WTC11 (cell line): ENCODE data around the gene GPATCH4. TPM values are rescaled to one million over a fixed set of nuclear protein-coding genes. Genes with fewer than 3 reads are reported as not detected.

Experiments used
- ATAC-seq: fragments of 200-7000 bp; cut with Tn5 transposase; 2 replicates; pipeline ENCODE4 v1.10.0; 2021; ENCODE audit warnings: mild to moderate bottlenecking, moderate library complexity
- CTCF ChIA-PET: fragments of 300-600 bp; sonication (Branson Sonifier 250); formaldehyde crosslinking; loops from one replicate; lab custom pipeline; 2021; ENCODE audit warnings: antibody characterized with exemption; lab: Charles Lee
- POLR2A ChIA-PET: fragments of 350-600 bp; sonication (Branson Sonifier 250); formaldehyde crosslinking; loops from one replicate; lab custom pipeline; 2021; ENCODE audit warnings: antibody characterized with exemption; lab: Charles Lee
- DNase-seq: peaks from one replicate; pipeline ENCODE4 v3.0.0; 2021; ENCODE audit warnings: low spot score
- H3K27ac Mint-ChIP-seq: 2 replicates; pipeline ENCODE4 v1.8.0; 2021; ENCODE audit warnings: mixed read lengths
- H3K27me3 Mint-ChIP-seq: 2 replicates; pipeline ENCODE4 v1.8.0; 2021; ENCODE audit warnings: low read depth, mild to moderate bottlenecking, moderate library complexity, mixed read lengths
- H3K36me3 Mint-ChIP-seq: 2 replicates; pipeline ENCODE4 v1.8.0; 2021; ENCODE audit warnings: mixed read lengths
- H3K4me1 Mint-ChIP-seq: 2 replicates; pipeline ENCODE4 v1.8.0; 2022; ENCODE audit warnings: mixed read lengths
- H3K4me3 Mint-ChIP-seq: 2 replicates; pipeline ENCODE4 v1.8.0; 2021; ENCODE audit warnings: mild to moderate bottlenecking, moderate library complexity, mixed read lengths
- H3K9me3 Mint-ChIP-seq: 2 replicates; pipeline ENCODE4 v1.8.0; 2021; ENCODE audit warnings: mixed read lengths
- CTCF ChIP-seq: fragments of 200-600 bp; IDR thresholded peaks from 2 replicates; pipeline ENCODE4 v1.8.0; 2022; ENCODE audit warnings: antibody characterized with exemption
- IRF1 ChIP-seq: sonication (generic); formaldehyde crosslinking; IDR thresholded peaks from 2 replicates; pipeline ENCODE4 v1.8.0; 2023; ENCODE audit warnings: missing genetic modification reagents
- KAT7 ChIP-seq: sonication (generic); formaldehyde crosslinking; IDR thresholded peaks from 2 replicates; pipeline ENCODE4 v1.8.1; 2023; ENCODE audit warnings: missing genetic modification reagents, mild to moderate bottlenecking, borderline replicate concordance
- MAX ChIP-seq: sonication (generic); formaldehyde crosslinking; IDR thresholded peaks from 2 replicates; pipeline ENCODE4 v1.8.0; 2022; ENCODE audit warnings: mild to moderate bottlenecking, missing genetic modification reagents
- MXD4 ChIP-seq: fragments of 250-450 bp; sonication (Bioruptor Pico); IDR thresholded peaks from 2 replicates; pipeline ENCODE4 v1.8.0; 2021; ENCODE audit warnings: mild to moderate bottlenecking, moderate library complexity, borderline replicate concordance
- MYBL2 ChIP-seq: sonication (generic); formaldehyde crosslinking; IDR thresholded peaks from 2 replicates; pipeline ENCODE4 v1.8.1; 2023; ENCODE audit warnings: mild to moderate bottlenecking, moderate library complexity, missing genetic modification reagents
- NFE2L1 ChIP-seq: sonication (generic); formaldehyde crosslinking; IDR thresholded peaks from 2 replicates; pipeline ENCODE4 v1.8.1; 2023; ENCODE audit warnings: missing genetic modification reagents
- RELA ChIP-seq: sonication (generic); formaldehyde crosslinking; IDR thresholded peaks from 2 replicates; pipeline ENCODE4 v1.8.1; 2022; ENCODE audit warnings: missing genetic modification reagents, mild to moderate bottlenecking, borderline replicate concordance
- SP1 ChIP-seq: sonication (generic); formaldehyde crosslinking; conservative IDR thresholded peaks from 2 replicates; pipeline ENCODE4 v1.8.1; 2022; ENCODE audit warnings: missing genetic modification reagents
- TP53 ChIP-seq: sonication (generic); formaldehyde crosslinking; IDR thresholded peaks from 2 replicates; pipeline ENCODE4 v1.8.1; 2023; ENCODE audit warnings: mild to moderate bottlenecking, missing genetic modification reagents
- USF1 ChIP-seq: sonication (generic); formaldehyde crosslinking; IDR thresholded peaks from 2 replicates; pipeline ENCODE4 v1.8.0; 2022; ENCODE audit warnings: mild to moderate bottlenecking, missing genetic modification reagents
- ZNF138 ChIP-seq: sonication (generic); formaldehyde crosslinking; conservative IDR thresholded peaks from 2 replicates; pipeline ENCODE4 v1.8.1; 2022; ENCODE audit warnings: mild to moderate bottlenecking, moderate library complexity, missing genetic modification reagents
- ZNF219 ChIP-seq: sonication (generic); formaldehyde crosslinking; IDR thresholded peaks from 2 replicates; pipeline ENCODE4 v1.8.0; 2023; ENCODE audit warnings: missing genetic modification reagents, mild to moderate bottlenecking, borderline replicate concordance
- ZNF423 ChIP-seq: fragments of 250-450 bp; sonication (Bioruptor Pico); IDR thresholded peaks from 2 replicates; pipeline ENCODE4 v2.1.2; 2022; ENCODE audit warnings: mild to moderate bottlenecking, moderate library complexity
- ZNF671 ChIP-seq: fragments of 250-450 bp; sonication (Bioruptor Pico); IDR thresholded peaks from 2 replicates; pipeline ENCODE4 v1.8.0; 2021; ENCODE audit warnings: mild to moderate bottlenecking
- total RNA-seq: library from RNA; stranded (reverse); gene quantifications from 3 replicates; pipeline ENCODE4 v1.2.3, GENCODE V29; 2021
- TF ChIP-seq, protein P1 (sequence below): sonication (generic); formaldehyde crosslinking; conservative IDR thresholded peaks from 2 replicates; pipeline ENCODE4 v1.8.1; 2022; ENCODE audit warnings: mild to moderate bottlenecking, missing genetic modification reagents
- TF ChIP-seq, protein P2 (sequence below): fragments of 250-450 bp; sonication (Bioruptor Pico); IDR thresholded peaks from 2 replicates; pipeline ENCODE4 v1.9.0; 2021; ENCODE audit warnings: mild to moderate bottlenecking
- TF ChIP-seq, protein P3 (sequence below): sonication (generic); formaldehyde crosslinking; IDR thresholded peaks from 2 replicates; pipeline ENCODE4 v1.8.1; 2023; ENCODE audit warnings: mild to moderate bottlenecking, missing genetic modification reagents, moderate library complexity
- TF ChIP-seq, protein P4 (sequence below): sonication (generic); formaldehyde crosslinking; IDR thresholded peaks from 2 replicates; pipeline ENCODE4 v1.8.1; 2022; ENCODE audit warnings: low read depth, mild to moderate bottlenecking, moderate library complexity, missing genetic modification reagents, borderline replicate concordance
- TF ChIP-seq, protein P5 (sequence below): fragments of 250-450 bp; sonication (Bioruptor Pico); IDR thresholded peaks from 2 replicates; pipeline ENCODE4 v1.9.0; 2021; ENCODE audit warnings: moderate library complexity, mild to moderate bottlenecking, inconsistent platforms, borderline replicate concordance

GPATCH4 gene
- total RNA-seq, 1 experiment from 2014 or later = 50.1 TPM

DNA sequence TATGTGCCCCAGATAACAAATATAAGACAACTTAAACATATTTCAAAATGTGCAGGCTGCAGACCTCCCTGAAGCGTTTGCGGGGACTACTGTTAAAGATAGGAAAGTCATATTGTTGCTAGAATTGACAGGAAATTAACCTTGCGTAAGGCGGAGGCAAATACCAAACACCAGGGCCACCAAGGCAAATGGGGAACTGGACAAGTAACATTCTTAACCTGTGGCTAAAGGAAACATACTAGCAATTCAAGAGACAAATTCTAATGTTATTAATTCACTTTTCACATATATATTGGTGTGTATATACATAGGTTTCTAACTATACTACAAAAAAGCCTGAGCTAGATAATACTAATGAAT lies 24.8 kb upstream of the GPATCH4 start:
- H3K36me3 Mint-ChIP-seq = no peaks in the 10 kb centered on the region
- ChIA-PET POLR2A (no interaction called here), CTCF (interaction anchor here (0.7 to 13.2 kb wide), 12 partner anchors 9 to 302 kb away, joined by 3 to 365 read pairs (median 22); partner anchors contain the start of genes BCAN and NES)
- H3K4me3 Mint-ChIP-seq = peak overlapping the region; percentile 76
- ATAC-seq (no peak), DNase-seq (no peak)
- no peak for TF ChIP-seq MXD4 (CRISPR knock-in tag)
- TF ChIP-seq, protein P1, sequence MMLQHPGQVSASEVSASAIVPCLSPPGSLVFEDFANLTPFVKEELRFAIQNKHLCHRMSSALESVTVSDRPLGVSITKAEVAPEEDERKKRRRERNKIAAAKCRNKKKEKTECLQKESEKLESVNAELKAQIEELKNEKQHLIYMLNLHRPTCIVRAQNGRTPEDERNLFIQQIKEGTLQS (CRISPR knock-in tag) = no peak
- no peak for TF ChIP-seq ZNF138 (CRISPR knock-in tag)
- no peak for TF ChIP-seq ZNF423
- H3K4me1 Mint-ChIP-seq = peaks cover 9% of the 10 kb centered on the region
- H3K27ac Mint-ChIP-seq = no peak overlapping the region
- H3K9me3 Mint-ChIP-seq = no peaks in the 10 kb centered on the region
- peaks cover 78% of the 10 kb centered on the region for H3K27me3 Mint-ChIP-seq

DNA sequence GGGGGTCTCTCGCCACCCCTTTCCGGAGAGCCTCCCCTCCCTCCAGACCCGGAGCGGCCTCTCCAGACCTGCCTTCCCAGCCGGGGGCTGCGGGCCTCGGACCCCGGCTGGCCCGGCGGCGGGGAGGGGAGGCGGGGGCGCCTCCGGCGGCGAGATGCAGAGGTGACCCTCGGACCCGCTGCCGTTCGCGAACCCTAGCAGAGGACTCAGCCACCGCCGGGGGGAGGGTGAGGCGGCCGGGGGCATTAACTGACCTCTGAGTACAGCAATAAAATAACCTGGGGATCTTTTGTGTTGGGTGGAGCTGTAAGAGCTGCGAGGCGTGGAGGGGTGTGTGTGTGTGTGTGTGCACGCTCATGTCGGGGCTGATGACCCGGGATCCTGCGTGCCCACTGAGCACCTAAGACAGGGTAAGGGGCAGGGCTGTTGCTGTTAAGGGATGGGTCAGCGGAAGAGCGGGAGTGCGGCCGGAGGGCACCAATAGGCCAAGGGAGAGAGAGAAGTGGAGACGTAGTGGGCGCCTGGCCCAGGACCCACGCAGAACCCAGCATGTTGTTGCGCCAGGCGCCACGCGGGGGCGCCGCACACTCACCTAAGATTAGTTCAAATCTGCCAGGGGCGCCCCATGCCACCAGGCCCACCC lies 24.3 kb upstream of the GPATCH4 start:
- peaks cover 83% of the 10 kb centered on the region for H3K27me3 Mint-ChIP-seq
- H3K9me3 Mint-ChIP-seq = no peaks in the 10 kb centered on the region
- DNase-seq (peak; percentile 66), ATAC-seq (peak; percentile 40)
- peaks cover 6% of the 10 kb centered on the region for H3K4me1 Mint-ChIP-seq
- no peak overlapping the region for H3K27ac Mint-ChIP-seq
- no peak for TF ChIP-seq TP53 (CRISPR knock-in tag)
- TF ChIP-seq MYBL2 (CRISPR knock-in tag) = no peak
- TF ChIP-seq KAT7 (CRISPR knock-in tag) = no peak
- TF ChIP-seq NFE2L1 = peak; percentile 26; the same call in 1 of the 2 replicates
- TF ChIP-seq, protein P2, sequence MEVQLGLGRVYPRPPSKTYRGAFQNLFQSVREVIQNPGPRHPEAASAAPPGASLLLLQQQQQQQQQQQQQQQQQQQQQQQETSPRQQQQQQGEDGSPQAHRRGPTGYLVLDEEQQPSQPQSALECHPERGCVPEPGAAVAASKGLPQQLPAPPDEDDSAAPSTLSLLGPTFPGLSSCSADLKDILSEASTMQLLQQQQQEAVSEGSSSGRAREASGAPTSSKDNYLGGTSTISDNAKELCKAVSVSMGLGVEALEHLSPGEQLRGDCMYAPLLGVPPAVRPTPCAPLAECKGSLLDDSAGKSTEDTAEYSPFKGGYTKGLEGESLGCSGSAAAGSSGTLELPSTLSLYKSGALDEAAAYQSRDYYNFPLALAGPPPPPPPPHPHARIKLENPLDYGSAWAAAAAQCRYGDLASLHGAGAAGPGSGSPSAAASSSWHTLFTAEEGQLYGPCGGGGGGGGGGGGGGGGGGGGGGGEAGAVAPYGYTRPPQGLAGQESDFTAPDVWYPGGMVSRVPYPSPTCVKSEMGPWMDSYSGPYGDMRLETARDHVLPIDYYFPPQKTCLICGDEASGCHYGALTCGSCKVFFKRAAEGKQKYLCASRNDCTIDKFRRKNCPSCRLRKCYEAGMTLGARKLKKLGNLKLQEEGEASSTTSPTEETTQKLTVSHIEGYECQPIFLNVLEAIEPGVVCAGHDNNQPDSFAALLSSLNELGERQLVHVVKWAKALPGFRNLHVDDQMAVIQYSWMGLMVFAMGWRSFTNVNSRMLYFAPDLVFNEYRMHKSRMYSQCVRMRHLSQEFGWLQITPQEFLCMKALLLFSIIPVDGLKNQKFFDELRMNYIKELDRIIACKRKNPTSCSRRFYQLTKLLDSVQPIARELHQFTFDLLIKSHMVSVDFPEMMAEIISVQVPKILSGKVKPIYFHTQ (CRISPR knock-in tag) = no peak
- TF ChIP-seq ZNF423 = no peak
- 0 out of 2 replicates have a peak, but pooled peaks have one; percentile 38 for TF ChIP-seq RELA
- peak; percentile 94 for TF ChIP-seq CTCF
- TF ChIP-seq SP1 (CRISPR knock-in tag) = no peak
- CTCF ChIA-PET = interaction anchor here (1.1 to 13.2 kb wide), 16 partner anchors 10 to 302 kb away, joined by 4 to 365 read pairs (median 14); partner anchors contain the start of genes BCAN, MEF2D and NES
- no peaks in the 10 kb centered on the region for H3K36me3 Mint-ChIP-seq
- POLR2A ChIA-PET = interaction anchor here (2.0 to 2.3 kb wide), 2 partner anchors 18 to 51 kb away, joined by 8 to 16 read pairs; partner anchors contain the start of gene NES
- H3K4me3 Mint-ChIP-seq = peak overlapping the region; percentile 79

- Mint-ChIP-seq H3K27me3 (peaks cover 86% of the 10 kb centered on the region), H3K36me3 (no peaks in the 10 kb centered on the region), H3K27ac (no peak overlapping the region), H3K9me3 (no peaks in the 10 kb centered on the region), H3K4me1 (peaks cover 6% of the 10 kb centered on the region), H3K4me3 (peak overlapping the region; percentile 79)
- ChIA-PET POLR2A (interaction anchor here (0.9 to 2.3 kb wide), 8 partner anchors 13 to 82 kb away, joined by 3 to 16 read pairs (median 6); partner anchors contain the start of gene NES), CTCF (interaction anchor here (0.7 to 13.2 kb wide), 53 partner anchors 9 to 303 kb away, joined by 3 to 365 read pairs (median 7); partner anchors contain the start of genes BCAN, CRABP2, GPATCH4 and HDGF)
- DNase-seq (peak; percentile 36), ATAC-seq (peak; percentile 18)
- TF ChIP-seq ZNF671 (CRISPR knock-in tag) (no peak), ZNF219 (CRISPR knock-in tag) (no peak), USF1 (peak; percentile 7; the same call in 1 of the 2 replicates), MAX (CRISPR knock-in tag) (no peak), ZNF423 (peak; percentile 64; the same call in 1 of the 2 replicates), MYBL2 (CRISPR knock-in tag) (no peak; the same call in 1 of the 2 replicates), IRF1 (no peak)
- TF ChIP-seq, protein P3, sequence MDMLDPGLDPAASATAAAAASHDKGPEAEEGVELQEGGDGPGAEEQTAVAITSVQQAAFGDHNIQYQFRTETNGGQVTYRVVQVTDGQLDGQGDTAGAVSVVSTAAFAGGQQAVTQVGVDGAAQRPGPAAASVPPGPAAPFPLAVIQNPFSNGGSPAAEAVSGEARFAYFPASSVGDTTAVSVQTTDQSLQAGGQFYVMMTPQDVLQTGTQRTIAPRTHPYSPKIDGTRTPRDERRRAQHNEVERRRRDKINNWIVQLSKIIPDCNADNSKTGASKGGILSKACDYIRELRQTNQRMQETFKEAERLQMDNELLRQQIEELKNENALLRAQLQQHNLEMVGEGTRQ = no peak
- TF ChIP-seq, protein P4, sequence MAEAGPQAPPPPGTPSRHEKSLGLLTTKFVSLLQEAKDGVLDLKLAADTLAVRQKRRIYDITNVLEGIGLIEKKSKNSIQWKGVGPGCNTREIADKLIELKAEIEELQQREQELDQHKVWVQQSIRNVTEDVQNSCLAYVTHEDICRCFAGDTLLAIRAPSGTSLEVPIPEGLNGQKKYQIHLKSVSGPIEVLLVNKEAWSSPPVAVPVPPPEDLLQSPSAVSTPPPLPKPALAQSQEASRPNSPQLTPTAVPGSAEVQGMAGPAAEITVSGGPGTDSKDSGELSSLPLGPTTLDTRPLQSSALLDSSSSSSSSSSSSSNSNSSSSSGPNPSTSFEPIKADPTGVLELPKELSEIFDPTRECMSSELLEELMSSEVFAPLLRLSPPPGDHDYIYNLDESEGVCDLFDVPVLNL (CRISPR knock-in tag) = 0 out of 2 replicates have a peak, but pooled peaks have one; percentile 8
- TF ChIP-seq, protein P5, sequence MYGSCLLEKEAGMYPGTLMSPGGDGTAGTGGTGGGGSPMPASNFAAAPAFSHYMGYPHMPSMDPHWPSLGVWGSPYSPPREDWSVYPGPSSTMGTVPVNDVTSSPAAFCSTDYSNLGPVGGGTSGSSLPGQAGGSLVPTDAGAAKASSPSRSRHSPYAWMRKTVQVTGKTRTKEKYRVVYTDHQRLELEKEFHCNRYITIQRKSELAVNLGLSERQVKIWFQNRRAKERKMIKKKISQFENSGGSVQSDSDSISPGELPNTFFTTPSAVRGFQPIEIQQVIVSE (CRISPR knock-in tag) = no peak
Measured at GRCh38 chr1:156624814-156625435, 23.6 kb upstream of the GPATCH4 start.
